SU-DHL-6 (cell line): ENCODE results near the gene ZNG1F.
"Not testable (repeated sequence)": the region's sequence is repeated elsewhere in the genome, so short reads cannot be mapped to it uniquely, and the experiment has no call there.

Experiments used
- H2AFZ ChIP-seq: fragments of 200-600 bp; sonication (generic); 2 replicates; pipeline ENCODE4 v1.6.1; 2014; ENCODE audit warnings: low read depth, mild to moderate bottlenecking, moderate library complexity, mixed read lengths, antibody characterized with exemption, low read length; ENCODE audit not compliant: severe bottlenecking
- H3F3A ChIP-seq: fragments of 200-600 bp; shearing (Covaris generic); 2 replicates; pipeline ENCODE4 v1.6.0; 2016; ENCODE audit warnings: antibody characterized with exemption, mild to moderate bottlenecking; ENCODE audit not compliant: insufficient read depth
- H3K27ac ChIP-seq: fragments of 200-600 bp; sonication (generic); 2 replicates; pipeline ENCODE4 v1.5.1; 2016; ENCODE audit warnings: low read depth, mild to moderate bottlenecking, low read length, moderate library complexity, mixed read lengths
- H3K27me3 ChIP-seq: fragments of 200-600 bp; sonication (generic), shearing (Covaris generic); 2 replicates; pipeline ENCODE4 v1.6.0; 2014; ENCODE audit warnings: mild to moderate bottlenecking, low read length
- H3K36me3 ChIP-seq: fragments of 200-600 bp; sonication (generic); 2 replicates; pipeline ENCODE4 v1.6.1; 2014; ENCODE audit warnings: mild to moderate bottlenecking, low read length, mixed read lengths
- H3K4me2 ChIP-seq: fragments of 300-600, 200-600 bp; shearing (Covaris generic), sonication (generic); 2 replicates; pipeline ENCODE4 v1.6.0; 2014; ENCODE audit warnings: low read length, low read depth, mild to moderate bottlenecking; ENCODE audit not compliant: poor library complexity, severe bottlenecking
- H3K4me3 ChIP-seq: fragments of 200-600 bp; sonication (generic); 2 replicates; pipeline ENCODE4 v1.5.1; 2014; ENCODE audit warnings: antibody characterized with exemption, low read length, mild to moderate bottlenecking, mixed read lengths; ENCODE audit not compliant: insufficient read depth, poor library complexity, severe bottlenecking
- H3K79me2 ChIP-seq: fragments of 200-600 bp; sonication (generic); 2 replicates; pipeline ENCODE4 v1.6.1; 2014; ENCODE audit warnings: mild to moderate bottlenecking, low read length, moderate library complexity; ENCODE audit not compliant: insufficient read depth
- H3K9ac ChIP-seq: fragments of 200-600 bp; sonication (generic); 2 replicates; pipeline ENCODE4 v1.7.0; 2014; ENCODE audit warnings: mild to moderate bottlenecking, low read length
- H3K9me2 ChIP-seq: fragments of 200-600 bp; sonication (generic); replicated peaks from 2 replicates; pipeline ENCODE4 v1.6.1; 2014; ENCODE audit warnings: low read length; ENCODE audit not compliant: insufficient read depth
- H3K9me3 ChIP-seq: fragments of 200-600 bp; sonication (generic); 2 replicates; pipeline ENCODE4 v1.6.1; 2014; ENCODE audit warnings: low read length, mixed read lengths; ENCODE audit not compliant: insufficient read depth
- H4K20me1 ChIP-seq: fragments of 200-600 bp; sonication (generic); 2 replicates; pipeline ENCODE4 v1.6.1; 2014; ENCODE audit warnings: low read depth, mild to moderate bottlenecking, antibody characterized with exemption, low read length, moderate library complexity, mixed read lengths
- EZH2phosphoT487 ChIP-seq: fragments of 200-600 bp; sonication (generic), shearing (Covaris generic); conservative IDR thresholded peaks from 2 replicates; pipeline ENCODE4 v1.6.1; 2018; ENCODE audit warnings: mild to moderate bottlenecking, antibody characterized with exemption, low read length, moderate library complexity, mixed read lengths
- TF ChIP-seq, protein P1 (sequence below): fragments of 200-600 bp; sonication (generic); IDR thresholded peaks from one replicate; pipeline ENCODE4 v1.5.1; 2017; ENCODE audit warnings: antibody characterized with exemption, mild to moderate bottlenecking, low read length, moderate library complexity; ENCODE audit not compliant: insufficient read depth, poor library complexity, severe bottlenecking

Gene ZNG1F

DNA sequence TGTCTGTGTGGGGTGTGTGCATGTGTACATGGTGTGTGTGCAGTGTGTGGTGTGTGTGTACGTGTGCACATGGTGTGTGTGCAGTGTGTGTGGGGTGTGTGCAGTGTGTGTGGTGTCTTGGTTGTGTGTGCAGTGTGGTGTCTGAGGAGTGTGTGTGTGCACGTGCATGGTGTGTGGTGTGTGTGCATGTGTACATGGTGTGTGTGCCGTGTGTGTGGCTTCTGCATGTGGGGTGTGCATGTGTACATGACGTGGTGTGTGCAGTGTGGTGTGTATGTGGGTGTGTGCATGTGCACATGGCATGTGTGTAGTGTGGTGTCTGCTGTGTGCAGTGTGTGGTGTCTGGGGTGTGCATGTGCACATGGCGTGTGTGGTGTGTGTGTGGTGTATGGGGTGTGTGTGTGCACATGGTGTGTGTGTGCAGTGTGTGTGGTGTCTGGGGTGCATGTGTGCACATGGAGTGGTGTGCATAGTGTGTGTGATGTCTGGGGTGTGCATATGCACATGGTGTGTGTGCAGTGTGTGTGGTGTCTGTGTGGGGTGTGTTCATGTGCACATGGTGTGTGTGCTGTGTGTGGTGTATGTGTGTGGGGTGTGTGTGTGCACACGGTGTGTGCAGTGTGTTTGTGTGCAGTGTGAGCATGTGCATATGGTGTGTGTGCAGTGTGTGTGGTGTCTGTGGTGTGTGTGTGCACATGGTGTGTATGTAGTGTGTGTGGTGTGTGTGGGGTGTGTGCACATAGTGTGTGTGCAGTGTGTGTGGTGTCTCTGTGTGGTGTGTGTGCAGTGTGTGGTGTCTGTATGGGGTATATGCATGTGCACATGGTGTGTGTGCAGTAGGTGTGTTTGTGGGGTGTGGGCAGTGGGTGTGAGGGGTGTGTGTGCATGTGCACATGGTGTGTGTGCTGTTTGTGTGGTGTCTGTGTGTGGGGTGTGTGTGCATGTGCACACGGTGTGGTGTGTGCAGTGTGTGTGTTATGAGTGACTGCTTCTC, 40.6 kb upstream of the ZNG1F start:
- Histone ChIP-seq H3K79me2 (no peaks in the 10 kb centered on the region), H3K4me3 (no peak overlapping the region), H4K20me1 (no peaks in the 10 kb centered on the region), H3K9ac (no peak overlapping the region), H3K27me3 (no peaks in the 10 kb centered on the region), H3K27ac (no peak overlapping the region), H3K36me3 (no peaks in the 10 kb centered on the region), H3F3A (peaks cover 5% of the 10 kb centered on the region; the same call in 1 of the 2 replicates), H3K4me2 (no peak overlapping the region), H3K9me3 (no peaks in the 10 kb centered on the region), H2AFZ (no peak overlapping the region), H3K9me2 (no peaks in the 10 kb centered on the region)
- no peak for TF ChIP-seq EZH2phosphoT487
- TF ChIP-seq, protein P1, sequence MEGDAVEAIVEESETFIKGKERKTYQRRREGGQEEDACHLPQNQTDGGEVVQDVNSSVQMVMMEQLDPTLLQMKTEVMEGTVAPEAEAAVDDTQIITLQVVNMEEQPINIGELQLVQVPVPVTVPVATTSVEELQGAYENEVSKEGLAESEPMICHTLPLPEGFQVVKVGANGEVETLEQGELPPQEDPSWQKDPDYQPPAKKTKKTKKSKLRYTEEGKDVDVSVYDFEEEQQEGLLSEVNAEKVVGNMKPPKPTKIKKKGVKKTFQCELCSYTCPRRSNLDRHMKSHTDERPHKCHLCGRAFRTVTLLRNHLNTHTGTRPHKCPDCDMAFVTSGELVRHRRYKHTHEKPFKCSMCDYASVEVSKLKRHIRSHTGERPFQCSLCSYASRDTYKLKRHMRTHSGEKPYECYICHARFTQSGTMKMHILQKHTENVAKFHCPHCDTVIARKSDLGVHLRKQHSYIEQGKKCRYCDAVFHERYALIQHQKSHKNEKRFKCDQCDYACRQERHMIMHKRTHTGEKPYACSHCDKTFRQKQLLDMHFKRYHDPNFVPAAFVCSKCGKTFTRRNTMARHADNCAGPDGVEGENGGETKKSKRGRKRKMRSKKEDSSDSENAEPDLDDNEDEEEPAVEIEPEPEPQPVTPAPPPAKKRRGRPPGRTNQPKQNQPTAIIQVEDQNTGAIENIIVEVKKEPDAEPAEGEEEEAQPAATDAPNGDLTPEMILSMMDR = no peak

DNA sequence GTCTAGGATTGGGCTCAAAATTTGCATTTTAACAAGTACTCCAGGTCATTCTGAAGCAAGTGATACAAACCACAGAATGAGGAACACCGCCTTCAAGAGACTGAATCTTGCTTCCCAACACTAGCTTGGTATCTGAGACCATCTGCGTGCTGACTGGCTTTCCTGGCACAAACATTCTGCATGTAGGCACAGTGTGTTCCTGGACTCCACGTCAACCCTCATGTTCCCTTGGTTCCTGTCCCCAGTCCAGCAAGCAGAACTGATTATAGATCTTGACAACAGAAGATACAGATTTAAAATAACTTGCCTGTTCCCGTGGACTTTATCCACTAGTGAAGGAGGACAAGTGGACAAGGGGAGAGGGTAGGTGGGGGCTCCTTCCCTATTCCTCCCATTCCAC, 30.7 kb upstream of the ZNG1F start:
- not testable (repeated sequence) for H3K27me3 ChIP-seq, H3K27ac ChIP-seq, H3K36me3 ChIP-seq, H4K20me1 ChIP-seq, H3K79me2 ChIP-seq, H3K9ac ChIP-seq, H2AFZ ChIP-seq, H3K9me2 ChIP-seq, H3K4me2 ChIP-seq, H3F3A ChIP-seq, H3K9me3 ChIP-seq, H3K4me3 ChIP-seq

DNA sequence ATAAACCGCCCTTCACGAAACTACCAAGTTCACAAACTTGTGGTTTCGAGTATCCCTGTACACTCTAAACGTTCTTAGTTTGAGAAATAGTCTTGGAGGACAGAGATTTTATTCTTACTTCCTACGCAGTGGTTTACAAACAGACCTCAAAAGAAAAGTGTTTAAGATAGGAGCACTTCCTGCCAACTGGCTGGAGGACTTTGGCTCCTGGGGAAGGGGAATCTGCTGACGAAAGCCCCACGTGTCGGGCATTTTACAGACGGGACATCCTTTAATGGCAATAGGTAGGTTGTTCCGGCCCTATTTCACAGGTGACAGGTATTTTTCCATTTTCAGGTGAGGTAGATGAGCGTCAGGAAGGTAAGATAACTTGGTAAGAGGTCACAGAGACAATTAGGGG, 678 bp downstream of the ZNG1F start:
- H3K9me2 ChIP-seq, H3K27me3 ChIP-seq, H3K9ac ChIP-seq, H3K36me3 ChIP-seq, H3K4me3 ChIP-seq, H3K79me2 ChIP-seq, H3K4me2 ChIP-seq, H3F3A ChIP-seq, H4K20me1 ChIP-seq, H3K9me3 ChIP-seq, H2AFZ ChIP-seq, H3K27ac ChIP-seq: not testable (repeated sequence)

DNA sequence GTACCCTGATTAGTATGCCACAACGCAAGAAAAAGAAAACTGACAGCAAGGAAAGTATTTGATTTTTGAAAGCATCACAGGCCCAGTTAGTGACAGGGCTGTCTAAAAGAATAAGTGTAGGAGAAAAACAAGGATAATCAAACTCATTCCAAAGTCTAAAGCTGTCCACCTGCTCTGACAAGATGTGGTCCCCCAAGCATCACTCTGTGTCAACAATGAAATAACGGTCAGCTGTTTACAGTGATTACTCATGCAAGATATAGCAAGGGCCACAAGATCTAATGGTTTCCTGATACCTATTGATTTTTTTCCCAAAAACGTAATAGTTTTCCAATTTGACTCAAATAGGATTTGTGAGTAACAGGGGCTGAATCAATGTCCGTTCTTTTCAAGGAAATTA, 14.1 kb downstream of the ZNG1F start:
- not testable (repeated sequence) for H3K36me3 ChIP-seq, H4K20me1 ChIP-seq, H3F3A ChIP-seq, H3K9me2 ChIP-seq, H3K9ac ChIP-seq, H2AFZ ChIP-seq, H3K4me2 ChIP-seq, H3K9me3 ChIP-seq, H3K27ac ChIP-seq, H3K79me2 ChIP-seq, H3K27me3 ChIP-seq, H3K4me3 ChIP-seq

DNA sequence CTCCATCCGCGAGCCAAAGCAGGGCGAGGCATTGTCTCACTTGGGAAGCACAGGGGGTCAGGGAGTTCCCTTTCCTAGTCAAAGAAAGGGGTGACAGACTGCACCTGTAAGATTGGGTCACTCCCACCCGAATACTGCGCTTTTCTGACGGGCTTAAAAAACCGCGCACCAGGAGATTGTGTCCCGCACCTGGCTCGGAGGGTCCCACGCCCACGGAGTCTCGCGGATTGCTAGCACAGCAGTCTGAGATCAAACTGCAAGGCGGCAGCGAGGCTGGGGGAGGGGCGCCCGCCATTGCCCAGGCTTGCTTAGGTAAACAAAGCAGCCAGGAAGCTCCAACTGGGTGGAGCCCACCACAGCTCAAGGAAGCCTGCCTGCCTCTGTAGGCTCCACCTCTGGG, 39.0 kb downstream of the ZNG1F start:
- H3K4me2 ChIP-seq, H3K9me2 ChIP-seq, H3K36me3 ChIP-seq, H3K9ac ChIP-seq, H4K20me1 ChIP-seq, H3K4me3 ChIP-seq, H3K27ac ChIP-seq, H2AFZ ChIP-seq, H3K27me3 ChIP-seq, H3K9me3 ChIP-seq, H3F3A ChIP-seq, H3K79me2 ChIP-seq: not testable (repeated sequence)

DNA sequence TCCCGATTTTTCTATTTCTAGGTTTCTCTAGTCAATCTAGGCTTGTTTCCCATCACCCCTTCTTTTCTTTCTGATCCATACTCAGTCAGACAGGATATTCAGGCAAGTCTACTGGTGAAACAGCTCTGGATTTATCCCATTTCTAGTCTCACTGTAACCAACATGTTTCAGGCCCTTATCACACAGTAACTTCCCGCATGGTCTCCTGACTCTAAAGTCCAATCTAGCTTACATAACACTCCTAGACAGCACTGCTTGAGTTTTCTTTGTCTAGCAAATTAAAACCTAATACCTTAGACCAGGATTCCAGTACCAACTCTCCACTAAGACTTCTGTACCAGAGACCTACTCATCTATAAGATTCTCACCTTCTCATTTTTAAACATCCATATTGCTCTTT, 47.2 kb downstream of the ZNG1F start:
- H3K4me3 ChIP-seq, H3K27me3 ChIP-seq, H4K20me1 ChIP-seq, H3K27ac ChIP-seq, H3F3A ChIP-seq, H3K79me2 ChIP-seq, H3K36me3 ChIP-seq, H3K9me2 ChIP-seq, H3K4me2 ChIP-seq, H3K9ac ChIP-seq, H2AFZ ChIP-seq, H3K9me3 ChIP-seq: not testable (repeated sequence)

DNA sequence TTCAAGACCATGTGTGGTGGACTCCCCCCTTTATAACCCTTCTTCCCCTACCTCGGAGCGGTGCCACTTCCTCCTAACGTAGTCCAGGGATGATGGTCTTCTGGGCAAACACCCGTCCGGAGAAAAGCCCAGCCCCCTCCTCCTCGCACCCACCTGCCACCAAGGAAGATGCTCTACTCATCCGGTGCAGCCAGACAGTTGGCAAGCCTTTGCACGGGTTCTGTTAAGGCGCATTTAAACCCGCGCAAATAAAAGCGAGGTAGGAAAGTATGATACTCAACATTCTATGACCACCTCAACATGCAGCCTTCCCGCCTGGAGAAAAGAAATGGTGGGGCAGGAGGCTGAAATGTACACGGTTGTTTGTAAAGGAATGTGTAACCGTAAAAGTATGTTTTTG, 60.5 kb downstream of the ZNG1F start, which contains the start of gene FOXD4L6:
Gene FOXD4L6 (minus strand): TSS at position 101 of the 400 bp plus-strand sequence. CDS start 298 bp downstream, outside the sequence.
- H3K4me3 ChIP-seq, H2AFZ ChIP-seq, H3K9me2 ChIP-seq, H3K36me3 ChIP-seq, H3K4me2 ChIP-seq, H4K20me1 ChIP-seq, H3K9me3 ChIP-seq, H3K79me2 ChIP-seq, H3K27me3 ChIP-seq, H3K27ac ChIP-seq, H3K9ac ChIP-seq, H3F3A ChIP-seq: not testable (repeated sequence)
